ENCODE results near the gene RNF14. TPM values are rescaled to one million over a fixed set of nuclear protein-coding genes. Genes with fewer than 3 reads are reported as not detected.

Gene RNF14
- total and polyA plus RNA-seq, 7 donors, result 30.7 to 70.1 (median 43.2) TPM

DNA sequence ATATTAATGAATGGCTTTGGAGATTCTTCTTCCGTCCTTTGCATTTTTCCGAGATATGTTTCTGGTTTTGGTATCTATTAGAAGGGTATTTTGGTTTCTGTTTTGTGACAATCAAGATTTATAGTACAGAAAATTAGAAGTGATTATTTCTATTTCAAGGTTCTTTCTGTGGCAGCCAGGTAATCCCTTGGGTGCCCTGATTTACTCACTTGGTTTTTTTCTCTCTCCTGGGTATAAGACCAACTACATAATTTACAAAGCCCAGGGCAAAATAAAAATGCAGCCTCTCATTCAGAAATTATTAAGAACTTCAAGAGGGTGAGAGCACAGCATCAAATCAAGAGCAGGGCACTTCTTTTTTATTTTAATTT, 2.0 kb upstream of the RNF14 start:
- Histone ChIP-seq H3K27me3 (no peaks in the 10 kb centered on the region), H3K4me1 (peaks cover 0 to 22% (median 20%) of the 10 kb centered on the region in 4 donors), H3K27ac (no peak overlapping the region), H3K36me3 (peaks cover 0 to 4% (median 0%) of the 10 kb centered on the region in 4 donors), H3K4me3 (no peak overlapping the region), H3K9me3 (no peaks in the 10 kb centered on the region)
- intact Hi-C loops (cut with DNase I), result loop anchor here (5.0 kb wide), 1 partner anchor 45 kb away; the partner anchor contains the start of gene DELE1
- no peak for DNase-seq
- WGBS, 2 donors, result 92 to 97% methylated on average over 2 of the region's 2 CpGs
- no peak for TF ChIP-seq EP300 (IDR thresholded peaks at IDR 0.05)
- TF ChIP-seq POLR2AphosphoS5 (IDR thresholded peaks at IDR 0.05), result no peak
- TF ChIP-seq, protein P1, sequence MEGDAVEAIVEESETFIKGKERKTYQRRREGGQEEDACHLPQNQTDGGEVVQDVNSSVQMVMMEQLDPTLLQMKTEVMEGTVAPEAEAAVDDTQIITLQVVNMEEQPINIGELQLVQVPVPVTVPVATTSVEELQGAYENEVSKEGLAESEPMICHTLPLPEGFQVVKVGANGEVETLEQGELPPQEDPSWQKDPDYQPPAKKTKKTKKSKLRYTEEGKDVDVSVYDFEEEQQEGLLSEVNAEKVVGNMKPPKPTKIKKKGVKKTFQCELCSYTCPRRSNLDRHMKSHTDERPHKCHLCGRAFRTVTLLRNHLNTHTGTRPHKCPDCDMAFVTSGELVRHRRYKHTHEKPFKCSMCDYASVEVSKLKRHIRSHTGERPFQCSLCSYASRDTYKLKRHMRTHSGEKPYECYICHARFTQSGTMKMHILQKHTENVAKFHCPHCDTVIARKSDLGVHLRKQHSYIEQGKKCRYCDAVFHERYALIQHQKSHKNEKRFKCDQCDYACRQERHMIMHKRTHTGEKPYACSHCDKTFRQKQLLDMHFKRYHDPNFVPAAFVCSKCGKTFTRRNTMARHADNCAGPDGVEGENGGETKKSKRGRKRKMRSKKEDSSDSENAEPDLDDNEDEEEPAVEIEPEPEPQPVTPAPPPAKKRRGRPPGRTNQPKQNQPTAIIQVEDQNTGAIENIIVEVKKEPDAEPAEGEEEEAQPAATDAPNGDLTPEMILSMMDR (IDR thresholded peaks at IDR 0.05), result no peak
- no peak for TF ChIP-seq POLR2A (IDR thresholded peaks at IDR 0.05)

DNA sequence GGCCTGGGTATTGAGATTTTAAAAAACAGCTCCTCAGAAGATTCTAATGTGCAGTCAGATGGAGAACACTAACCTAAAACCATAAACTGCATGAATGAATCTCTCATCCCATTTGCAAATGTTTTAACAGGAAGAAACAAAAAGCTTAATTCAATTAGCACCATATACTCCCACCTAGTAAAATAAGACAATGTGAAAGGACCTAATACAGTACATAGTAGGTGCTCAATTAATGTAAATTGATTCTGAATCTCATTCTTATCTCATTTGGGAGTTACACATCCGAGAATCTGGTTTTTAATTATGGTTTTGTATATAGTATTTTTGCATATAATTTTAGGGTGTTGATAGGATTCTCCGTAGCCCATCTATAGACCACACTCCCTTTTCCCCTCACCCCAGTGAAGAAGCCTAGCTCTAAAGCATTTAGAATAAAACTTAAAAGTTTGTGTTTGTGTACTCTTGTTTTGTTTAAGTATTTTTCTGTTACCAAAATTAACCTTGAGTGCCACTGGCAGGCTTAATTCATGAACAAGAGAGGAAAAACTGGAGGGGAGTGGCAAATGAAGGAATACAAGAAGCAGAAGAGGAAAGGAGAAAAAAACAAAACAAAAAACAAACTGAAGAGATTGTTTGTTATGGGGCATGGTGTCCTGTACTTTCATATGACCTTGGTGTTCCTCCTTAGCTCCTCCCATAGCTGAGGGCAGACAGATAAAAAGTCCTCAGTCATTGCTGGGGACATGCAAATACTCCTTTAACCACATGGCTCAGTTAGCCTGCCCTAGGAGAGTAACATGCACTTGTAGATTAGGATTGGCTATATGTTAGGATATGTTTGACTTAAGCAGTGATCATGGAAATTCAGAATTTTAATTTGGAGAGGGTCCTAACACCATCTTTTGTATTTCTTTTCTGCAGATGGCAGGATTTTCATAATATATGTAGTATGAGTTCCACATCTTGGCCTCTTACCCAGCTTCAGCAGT, 1.2 kb downstream of the RNF14 start:
- peaks cover 6 to 35% (median 9%) of the 10 kb centered on the region in 4 donors for H3K36me3 ChIP-seq
- TF ChIP-seq, protein P1 (IDR thresholded peaks at IDR 0.05), result no peak
- DNase-seq, result no peak
- no peaks in the 10 kb centered on the region for H3K27me3 ChIP-seq
- H3K4me1 ChIP-seq, result peaks cover 0 to 39% (median 30%) of the 10 kb centered on the region in 4 donors
- no peaks in the 10 kb centered on the region for H3K9me3 ChIP-seq
- peak overlapping the region; percentile 65 to 84 (median 70) for H3K4me3 ChIP-seq
- intact Hi-C loops (cut with DNase I), result loop anchor here (2.0 to 5.0 kb wide), 2 partner anchors 43 to 48 kb away; partner anchors contain the start of genes DELE1 and GNPDA1
- WGBS, 2 donors, result 53 to 68% methylated on average over 2 of the region's 2 CpGs
- H3K27ac ChIP-seq, result peak overlapping the region; percentile 94 to 96 (median 94)

DNA sequence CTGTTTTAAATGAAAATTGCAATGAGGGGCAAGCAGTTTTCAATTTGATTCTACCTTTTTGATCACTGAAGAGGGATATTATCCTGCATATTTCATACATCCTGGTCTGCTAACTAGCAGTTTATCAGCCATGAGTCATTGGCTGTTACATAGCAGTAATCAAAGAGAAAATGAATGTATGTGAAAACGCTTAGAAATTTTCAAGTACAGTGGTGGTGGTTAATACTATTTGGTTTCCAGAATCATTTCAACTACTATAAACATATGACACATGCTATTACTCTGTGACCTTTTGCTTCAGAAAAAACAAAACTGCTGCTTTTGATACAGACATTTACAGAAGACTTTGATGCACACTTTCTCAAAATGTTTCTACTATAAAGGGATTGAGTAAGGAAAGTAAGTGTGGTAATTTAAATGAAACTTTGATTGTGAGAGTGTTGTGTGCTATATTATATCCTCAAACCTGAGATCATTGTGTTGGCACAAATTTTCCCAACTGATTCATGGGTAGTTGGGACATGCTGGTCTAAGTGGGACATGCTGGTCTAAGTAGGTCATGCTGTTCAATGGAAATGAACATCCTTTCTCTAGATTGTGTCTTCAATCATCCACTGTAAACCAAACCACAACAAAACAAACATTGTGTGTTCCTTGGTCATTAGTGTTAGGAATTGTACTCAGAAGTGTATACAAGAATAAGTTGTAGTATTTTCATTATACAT, 5.1 kb downstream of the RNF14 start:
- Histone ChIP-seq H3K4me3 (no peak overlapping the region), H3K4me1 (peaks cover 0 to 53% (median 34%) of the 10 kb centered on the region in 4 donors), H3K36me3 (peaks cover 15 to 68% (median 21%) of the 10 kb centered on the region in 4 donors), H3K27me3 (no peaks in the 10 kb centered on the region), H3K9me3 (no peaks in the 10 kb centered on the region), H3K27ac (no peak overlapping the region)
- no peak for DNase-seq
- intact Hi-C loops (cut with DNase I), result no loop called here
- TF ChIP-seq POLR2A (IDR thresholded peaks at IDR 0.05) (no peak), POLR2AphosphoS5 (IDR thresholded peaks at IDR 0.05) (no peak), EP300 (IDR thresholded peaks at IDR 0.05) (no peak)
- TF ChIP-seq, protein P1 (IDR thresholded peaks at IDR 0.05), result no peak
- WGBS, 2 donors, result 46% methylated on average over 1 of the region's 1 CpG

DNA sequence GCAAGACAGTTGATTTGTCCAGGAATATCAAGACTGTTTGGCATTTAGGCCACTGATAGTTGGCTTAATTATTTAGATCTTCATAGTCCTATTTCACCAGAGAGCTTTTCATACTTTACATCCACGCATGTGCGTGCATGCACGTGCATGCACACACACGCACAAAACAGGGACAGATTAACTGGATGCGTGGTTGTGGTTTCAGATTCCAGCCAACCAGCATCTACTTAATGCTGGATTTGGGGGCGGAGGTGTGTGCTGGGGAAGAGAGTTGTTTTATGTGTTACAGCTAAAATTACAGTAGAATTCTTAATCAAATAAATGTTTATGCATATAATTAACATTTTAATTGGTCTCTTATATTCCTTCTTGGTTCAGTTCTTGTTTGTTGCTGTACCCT, 7.3 kb downstream of the RNF14 start:
- 96 to 98% methylated on average over 6 of the region's 6 CpGs for WGBS, 2 donors

More for the DNA sequence above, 7.3 kb downstream of the RNF14 start:
- TF ChIP-seq, protein P1 (IDR thresholded peaks at IDR 0.05), result no peak
- TF ChIP-seq EP300 (IDR thresholded peaks at IDR 0.05), result no peak
- TF ChIP-seq POLR2A (IDR thresholded peaks at IDR 0.05), result no peak
- TF ChIP-seq POLR2AphosphoS5 (IDR thresholded peaks at IDR 0.05), result no peak
- no peak overlapping the region for H3K27ac ChIP-seq
- no peak overlapping the region for H3K4me3 ChIP-seq
- H3K4me1 ChIP-seq, result peaks cover 0 to 37% (median 17%) of the 10 kb centered on the region in 4 donors
- no peaks in the 10 kb centered on the region for H3K9me3 ChIP-seq
- H3K27me3 ChIP-seq, result no peaks in the 10 kb centered on the region
- intact Hi-C loops (cut with DNase I), result no loop called here
- H3K36me3 ChIP-seq, result peaks cover 28 to 89% (median 41%) of the 10 kb centered on the region in 4 donors
- no peak for DNase-seq
